Large intestine (tissue), 3 donors: Measurements from ENCODE around the gene CCR2. TPM values are rescaled to one million over a fixed set of nuclear protein-coding genes. Genes with fewer than 3 reads are reported as not detected.

Experiments
- DNase-seq, 2 donors: peaks; one replicate each; pipeline versions ENCODE4 v3.0.0 to v3.0.0-alpha.2; 2013
- H3K27ac ChIP-seq: one replicate; pipeline ENCODE4 v1.5.1; 2013; ENCODE audit warnings: low read length
- H3K27me3 ChIP-seq: 2 replicates; pipeline ENCODE4 v1.6.1; 2013; ENCODE audit warnings: low read length; ENCODE audit not compliant: control insufficient read depth, insufficient read depth
- H3K36me3 ChIP-seq: 2 replicates; pipeline ENCODE4 v1.6.1; 2013; ENCODE audit warnings: low read length; ENCODE audit not compliant: control insufficient read depth, insufficient read depth
- H3K4me1 ChIP-seq: one replicate; pipeline ENCODE4 v1.6.1; 2013; ENCODE audit warnings: low read length; ENCODE audit not compliant: control insufficient read depth, insufficient read depth
- H3K4me3 ChIP-seq: one replicate; pipeline ENCODE4 v1.5.1; 2013; ENCODE audit warnings: low read length
- H3K9me3 ChIP-seq: one replicate; pipeline ENCODE4 v1.6.1; 2013; ENCODE audit warnings: mild to moderate bottlenecking, low read depth, low read length, moderate library complexity; ENCODE audit not compliant: control insufficient read depth
- WGBS: methylation state at CpG from one replicate; pipeline ENCODE4 v1.1.5; 2013; ENCODE audit warnings: low lambda C conversion rate; ENCODE audit not compliant: insufficient coverage; 5-methylcytosine and 5-hydroxymethylcytosine counted together
- polyA plus RNA-seq: library from polyadenylated mRNA; unstranded; fragments of 120-200 nt; gene quantifications from one replicate; pipeline ENCODE4 v1.2.1, GENCODE V29; 2013

Gene CCR2
- polyA plus RNA-seq, 1 donor, result 1.3 TPM

- Histone ChIP-seq H3K9me3 (no peaks in the 10 kb centered on the region), H3K4me3 (no peak overlapping the region), H3K27me3 (no peaks in the 10 kb centered on the region), H3K27ac (peak overlapping the region; percentile 27), H3K36me3 (no peaks in the 10 kb centered on the region), H3K4me1 (peaks cover 28% of the 10 kb centered on the region)
- 95% methylated on average over 3 of the region's 8 CpGs for WGBS
- DNase-seq, result peak; percentile 66 to 67
Measured at GRCh38 chr3:46393554-46394434, 39.9 kb downstream of the CCR2 start.

GRCh38 chr3:46395210-46395661 is 41.3 kb downstream of the CCR2 start:
- WGBS, result no CpG with 5 or more reads among the region's 6 CpGs
- Histone ChIP-seq H3K4me3 (no peak overlapping the region), H3K27ac (peak overlapping the region; percentile 69), H3K27me3 (no peaks in the 10 kb centered on the region), H3K4me1 (peaks cover 28% of the 10 kb centered on the region), H3K36me3 (no peaks in the 10 kb centered on the region), H3K9me3 (no peaks in the 10 kb centered on the region)
- peak in 1 of 2 donors; percentile 47 for DNase-seq

GRCh38 chr3:46395766-46396530 is 42.0 kb downstream of the CCR2 start:
- DNase-seq, result no peak
- 38% methylated on average over 2 of the region's 6 CpGs for WGBS
- Histone ChIP-seq H3K36me3 (no peaks in the 10 kb centered on the region), H3K4me3 (no peak overlapping the region), H3K27me3 (no peaks in the 10 kb centered on the region), H3K4me1 (peaks cover 28% of the 10 kb centered on the region), H3K27ac (peak overlapping the region; percentile 69), H3K9me3 (no peaks in the 10 kb centered on the region)

- Histone ChIP-seq H3K27me3 (no peaks in the 10 kb centered on the region), H3K36me3 (no peaks in the 10 kb centered on the region), H3K9me3 (no peaks in the 10 kb centered on the region), H3K4me1 (peaks cover 28% of the 10 kb centered on the region), H3K27ac (no peak overlapping the region), H3K4me3 (no peak overlapping the region)
- WGBS, result no CpG with 5 or more reads among the region's 7 CpGs
- DNase-seq, result no peak
Measured at GRCh38 chr3:46397111-46397510, 43.2 kb downstream of the CCR2 start.

- H3K27ac ChIP-seq, result no peak overlapping the region
- H3K27me3 ChIP-seq, result no peaks in the 10 kb centered on the region
- H3K9me3 ChIP-seq, result no peaks in the 10 kb centered on the region
- WGBS, result 88% methylated on average over 1 of the region's 6 CpGs
- DNase-seq, result no peak
- H3K4me1 ChIP-seq, result peaks cover 22% of the 10 kb centered on the region
- no peaks in the 10 kb centered on the region for H3K36me3 ChIP-seq
- H3K4me3 ChIP-seq, result no peak overlapping the region
Measured at GRCh38 chr3:46398186-46398955, 44.5 kb downstream of the CCR2 start.

GRCh38 chr3:46399098-46399497 is 45.2 kb downstream of the CCR2 start:
- no peak overlapping the region for H3K27ac ChIP-seq
- no CpG with 5 or more reads among the region's 2 CpGs for WGBS
- H3K4me1 ChIP-seq, result peaks cover 21% of the 10 kb centered on the region
- H3K4me3 ChIP-seq, result no peak overlapping the region
- H3K36me3 ChIP-seq, result no peaks in the 10 kb centered on the region
- no peak for DNase-seq
- no peaks in the 10 kb centered on the region for H3K27me3 ChIP-seq
- no peaks in the 10 kb centered on the region for H3K9me3 ChIP-seq

- H3K27me3 ChIP-seq, result no peaks in the 10 kb centered on the region
- peaks cover 20% of the 10 kb centered on the region for H3K4me1 ChIP-seq
- DNase-seq, result no peak
- WGBS, result 90% methylated on average over 1 of the region's 2 CpGs
- no peak overlapping the region for H3K27ac ChIP-seq
- H3K4me3 ChIP-seq, result no peak overlapping the region
- H3K9me3 ChIP-seq, result no peaks in the 10 kb centered on the region
- no peaks in the 10 kb centered on the region for H3K36me3 ChIP-seq
Measured at GRCh38 chr3:46399557-46399956, 45.6 kb downstream of the CCR2 start.

- DNase-seq, result no peak
- H3K4me3 ChIP-seq, result no peak overlapping the region
- no CpG with 5 or more reads among the region's 8 CpGs for WGBS
- H3K27me3 ChIP-seq, result no peaks in the 10 kb centered on the region
- no peak overlapping the region for H3K27ac ChIP-seq
- no peaks in the 10 kb centered on the region for H3K9me3 ChIP-seq
- H3K36me3 ChIP-seq, result no peaks in the 10 kb centered on the region
- peaks cover 20% of the 10 kb centered on the region for H3K4me1 ChIP-seq
Measured at GRCh38 chr3:46400000-46400734, 46.3 kb downstream of the CCR2 start.

- 100% methylated on average over 2 of the region's 5 CpGs for WGBS
- no peak for DNase-seq
- no peak overlapping the region for H3K27ac ChIP-seq
- peaks cover 20% of the 10 kb centered on the region for H3K4me1 ChIP-seq
- no peaks in the 10 kb centered on the region for H3K36me3 ChIP-seq
- no peaks in the 10 kb centered on the region for H3K9me3 ChIP-seq
- H3K27me3 ChIP-seq, result no peaks in the 10 kb centered on the region
- no peak overlapping the region for H3K4me3 ChIP-seq
Measured at GRCh38 chr3:46400846-46401245, 46.9 kb downstream of the CCR2 start.
